Stomach (tissue), 9 donors: ENCODE measurements around the gene CXXC4. TPM values are rescaled to one million over a fixed set of nuclear protein-coding genes. Genes with fewer than 3 reads are reported as not detected.

Experiments used
- DNase-seq, 2 donors: peaks; one replicate each; pipeline versions ENCODE4 v3.0.0 to v3.0.0-alpha.2; 2013 to 2019
- H3K27ac ChIP-seq, 5 donors: fragments of 200-600 bp in 4 of 5; sonication (generic) in 4 of 5; one replicate each; pipeline ENCODE4 v1.5.1; 2013 to 2019; ENCODE audit warnings: mild to moderate bottlenecking in 1 of 5, moderate library complexity in 1 of 5
- H3K27me3 ChIP-seq, 3 donors: fragments of 200-600 bp; sonication (generic); one replicate each; pipeline ENCODE4 v1.5.1; 2017 to 2019; ENCODE audit warnings: mixed run types in 1 of 3
- H3K36me3 ChIP-seq, 4 donors: fragments of 200-600 bp; sonication (generic); 1 replicate in 3 of 4; 2 replicates in 1 of 4; pipeline ENCODE4 v1.5.1; 2016 to 2019
- H3K4me1 ChIP-seq, 4 donors: fragments of 200-600 bp; sonication (generic); one replicate each; pipeline ENCODE4 v1.5.1; 2016 to 2019
- H3K4me3 ChIP-seq, 4 donors: fragments of 200-600 bp; sonication (generic) in 3 of 4; one replicate each; pipeline ENCODE4 v1.5.1; 2016 to 2019; ENCODE audit warnings: mild to moderate bottlenecking in 1 of 4
- H3K9me3 ChIP-seq, 4 donors: fragments of 200-600 bp; sonication (generic); one replicate each; pipeline ENCODE4 v1.5.1; 2016 to 2019
- EP300 ChIP-seq: sonication (generic); formaldehyde crosslinking; IDR thresholded peaks from one replicate; pipeline ENCODE4 v1.6.1; 2017; ENCODE audit warnings: antibody characterized with exemption
- POLR2A ChIP-seq, 4 donors: fragments of 450-650 bp; IDR thresholded peaks; one replicate each; pipeline ENCODE4 v1.6.1; 2016; ENCODE audit warnings: antibody characterized with exemption in 4 of 4, control low read depth in 2 of 4, mild to moderate bottlenecking in 1 of 4, moderate library complexity in 1 of 4
- POLR2AphosphoS5 ChIP-seq, 3 donors: sonication (generic); formaldehyde crosslinking; IDR thresholded peaks; one replicate each; pipeline ENCODE4 v1.6.1; 2016; ENCODE audit warnings: antibody characterized with exemption in 3 of 3
- WGBS, 5 donors: extraction: QIAGEN DNeasy Blood & Tissue Kit in 3 of 5; methylation state at CpG; one replicate each; pipeline versions ENCODE4 v1.1.5 to v1.1.7; 2013 to 2018; 5-methylcytosine and 5-hydroxymethylcytosine counted together
- intact Hi-C: fragments of 100-400 bp; cut with DNase I; formaldehyde crosslinking; loops from one replicate; pipeline ENCODE4 v1.15.1; 2023; ENCODE audit warnings: low total_unique reads
- polyA plus RNA-seq, 3 donors: library from polyadenylated mRNA; stranded (reverse); fragments of 200-250 nt; gene quantifications; one replicate each; pipeline ENCODE4 v1.2.3, GENCODE V29; 2013
- total RNA-seq, 5 donors: library from RNA; depleted of rRNA; stranded (reverse); fragments of >200 nt; gene quantifications; one replicate each; pipeline versions ENCODE4 v1.1.0 to v1.2.3, GENCODE V29; 2014 to 2016
- TF ChIP-seq, protein P1 (sequence below), 7 experiments: fragments of 450-650 bp in 4 of 7; fragments of 200-600 bp in 3 of 7; sonication (generic) in 3 of 7; IDR thresholded peaks; one replicate each; pipeline ENCODE4 v1.5.1; 2016 to 2019; ENCODE audit warnings: antibody characterized with exemption in 7 of 7, control low read depth in 2 of 7, mild to moderate bottlenecking in 1 of 7
- donor health status: healthy with polysubstance abuse.
- donor health status: Bipolar disorder and iron deficiency.
- donor health status: healthy.

Gene CXXC4
- total and polyA plus RNA-seq, 8 donors = 0.10 to 18.5 (median 1.4) TPM; not detected in 2

GRCh38 chr4:104449537-104449936 is 45.2 kb downstream of the CXXC4 start:
- DNase-seq = no peak
- WGBS, 5 donors = 58 to 69% (median 60%) methylated on average over 3 of the region's 3 CpGs
- intact Hi-C loops = no loop called here

DNA sequence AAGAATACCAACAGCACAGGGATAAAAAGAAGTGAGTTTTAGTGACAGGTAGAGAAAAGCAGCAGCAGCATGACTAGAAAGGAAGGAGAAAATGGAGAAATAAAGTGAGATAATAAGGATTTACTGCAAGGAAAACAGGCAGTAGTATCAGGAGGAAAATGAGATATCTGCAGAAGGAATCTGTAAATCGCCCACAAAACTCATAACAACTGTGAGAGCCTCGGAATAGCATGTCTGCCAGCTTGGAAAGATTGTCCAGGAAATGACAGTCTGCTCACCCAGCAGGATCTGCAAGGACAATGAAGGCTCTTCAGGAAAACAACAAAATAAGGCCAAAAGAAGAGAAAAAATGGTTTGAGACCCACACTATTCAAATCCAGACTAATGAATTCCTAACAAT is 47.4 kb downstream of the CXXC4 start:
- DNase-seq = peak in 1 of 2 donors; percentile 9
- Histone ChIP-seq H3K27ac (no peak overlapping the region), H3K4me1 (no peaks in the 10 kb centered on the region), H3K4me3 (no peak overlapping the region), H3K27me3 (no peaks in the 10 kb centered on the region), H3K9me3 (no peaks in the 10 kb centered on the region), H3K36me3 (no peaks in the 10 kb centered on the region)
- intact Hi-C loops = no loop called here
- TF ChIP-seq POLR2AphosphoS5 (IDR thresholded peaks at IDR 0.05) (no peak), EP300 (no peak), POLR2A (IDR thresholded peaks at IDR 0.05) (no peak)
- TF ChIP-seq, protein P1, sequence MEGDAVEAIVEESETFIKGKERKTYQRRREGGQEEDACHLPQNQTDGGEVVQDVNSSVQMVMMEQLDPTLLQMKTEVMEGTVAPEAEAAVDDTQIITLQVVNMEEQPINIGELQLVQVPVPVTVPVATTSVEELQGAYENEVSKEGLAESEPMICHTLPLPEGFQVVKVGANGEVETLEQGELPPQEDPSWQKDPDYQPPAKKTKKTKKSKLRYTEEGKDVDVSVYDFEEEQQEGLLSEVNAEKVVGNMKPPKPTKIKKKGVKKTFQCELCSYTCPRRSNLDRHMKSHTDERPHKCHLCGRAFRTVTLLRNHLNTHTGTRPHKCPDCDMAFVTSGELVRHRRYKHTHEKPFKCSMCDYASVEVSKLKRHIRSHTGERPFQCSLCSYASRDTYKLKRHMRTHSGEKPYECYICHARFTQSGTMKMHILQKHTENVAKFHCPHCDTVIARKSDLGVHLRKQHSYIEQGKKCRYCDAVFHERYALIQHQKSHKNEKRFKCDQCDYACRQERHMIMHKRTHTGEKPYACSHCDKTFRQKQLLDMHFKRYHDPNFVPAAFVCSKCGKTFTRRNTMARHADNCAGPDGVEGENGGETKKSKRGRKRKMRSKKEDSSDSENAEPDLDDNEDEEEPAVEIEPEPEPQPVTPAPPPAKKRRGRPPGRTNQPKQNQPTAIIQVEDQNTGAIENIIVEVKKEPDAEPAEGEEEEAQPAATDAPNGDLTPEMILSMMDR (IDR thresholded peaks at IDR 0.05) = no peak
- WGBS, 5 donors = 42 to 58% (median 46%) methylated on average over 2 of the region's 2 CpGs

More at GRCh38 chr4:104449537-104449936, 45.2 kb downstream of the CXXC4 start:
- no peak overlapping the region for H3K27ac ChIP-seq
- H3K36me3 ChIP-seq = no peaks in the 10 kb centered on the region
- H3K4me1 ChIP-seq = no peaks in the 10 kb centered on the region
- no peaks in the 10 kb centered on the region for H3K27me3 ChIP-seq
- H3K9me3 ChIP-seq = no peaks in the 10 kb centered on the region
- no peak for TF ChIP-seq POLR2A (IDR thresholded peaks at IDR 0.05)
- TF ChIP-seq, protein P1 (IDR thresholded peaks at IDR 0.05) = no peak
- no peak for TF ChIP-seq EP300
- no peak for TF ChIP-seq POLR2AphosphoS5 (IDR thresholded peaks at IDR 0.05)
- H3K4me3 ChIP-seq = no peak overlapping the region

DNA sequence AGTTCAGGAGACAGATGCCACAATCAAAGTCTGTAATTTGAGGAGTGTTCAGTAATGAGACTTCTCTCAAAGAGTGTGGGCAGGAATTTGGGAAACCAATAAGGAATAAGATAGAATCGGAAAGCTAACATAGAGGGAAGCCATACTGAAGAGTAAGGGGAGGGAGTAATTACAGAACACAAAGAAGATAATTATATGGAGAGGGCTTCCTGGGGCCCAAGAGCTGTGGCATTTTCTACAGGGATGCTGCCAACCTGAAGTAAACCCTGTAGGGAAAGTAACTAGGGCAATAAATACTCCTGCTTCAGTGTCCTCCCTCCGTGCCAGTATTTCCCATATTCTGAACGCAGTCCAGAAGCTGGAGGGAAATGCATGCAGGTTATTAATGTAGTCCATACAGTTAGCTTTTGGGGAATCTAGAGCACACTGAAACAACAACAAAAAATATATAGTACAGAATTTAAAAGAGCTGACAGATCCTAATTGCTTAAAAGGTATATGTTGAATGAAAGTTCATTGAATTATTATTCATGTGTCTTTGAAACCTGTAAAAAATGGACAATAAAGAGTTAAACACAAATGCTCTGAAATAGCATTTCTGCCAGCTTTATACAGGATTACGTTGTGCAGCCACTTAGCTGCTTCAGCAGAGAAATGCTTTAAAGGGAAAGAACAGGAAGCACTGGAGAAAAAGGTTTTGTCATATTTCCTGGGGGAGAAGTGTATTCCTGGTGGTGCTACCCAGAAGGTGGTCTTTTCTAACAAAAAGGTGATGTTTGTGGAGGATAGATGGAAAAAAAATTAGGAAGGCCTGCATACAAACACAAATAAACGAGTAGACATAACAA is 48.0 kb downstream of the CXXC4 start:
- intact Hi-C loops = no loop called here
- Histone ChIP-seq H3K9me3 (no peaks in the 10 kb centered on the region), H3K27ac (no peak overlapping the region), H3K36me3 (no peaks in the 10 kb centered on the region), H3K4me1 (no peaks in the 10 kb centered on the region), H3K4me3 (no peak overlapping the region), H3K27me3 (no peaks in the 10 kb centered on the region)
- 44 to 54% (median 53%) methylated on average over 5 of the region's 5 CpGs for WGBS, 5 donors
- TF ChIP-seq POLR2A (IDR thresholded peaks at IDR 0.05) (no peak), POLR2AphosphoS5 (IDR thresholded peaks at IDR 0.05) (no peak), EP300 (no peak)
- TF ChIP-seq, protein P1 (IDR thresholded peaks at IDR 0.05) = no peak
- no peak for DNase-seq

GRCh38 chr4:104444685-104445084 is 50.0 kb downstream of the CXXC4 start:
- intact Hi-C loops = no loop called here
- no peak overlapping the region for H3K4me3 ChIP-seq
- WGBS, 5 donors = 64 to 78% (median 74%) methylated on average over 2 of the region's 2 CpGs

More at GRCh38 chr4:104444685-104445084, 50.0 kb downstream of the CXXC4 start:
- Histone ChIP-seq H3K36me3 (no peaks in the 10 kb centered on the region), H3K27me3 (no peaks in the 10 kb centered on the region), H3K27ac (no peak overlapping the region), H3K9me3 (no peaks in the 10 kb centered on the region), H3K4me1 (no peaks in the 10 kb centered on the region)
- no peak for DNase-seq
- TF ChIP-seq POLR2A (IDR thresholded peaks at IDR 0.05) (no peak), POLR2AphosphoS5 (IDR thresholded peaks at IDR 0.05) (no peak), EP300 (no peak)
- TF ChIP-seq, protein P1 (IDR thresholded peaks at IDR 0.05) = no peak
